Endometrium (tissue), 2 donors: ENCODE measurements around the gene RASD2.

Experiments
- FAIRE-seq: peaks from 2 replicates; lab custom pipeline; 2012; peaks lifted over from hg19 to GRCh38; lab: Jason Lieb, UNC
- donor health status: control.
- donor health status: control.

Gene RASD2

GRCh38 chr22:35519306-35520000 is 21.2 kb upstream of the RASD2 start:
- no peak for FAIRE-seq

- no peak for FAIRE-seq
Observed at GRCh38 chr22:35521358-35522224, 19.0 kb upstream of the RASD2 start.

- no peak for FAIRE-seq
Observed at GRCh38 chr22:35522225-35523149, 18.1 kb upstream of the RASD2 start.

GRCh38 chr22:35523167-35523947 is 17.3 kb upstream of the RASD2 start:
- no peak for FAIRE-seq

GRCh38 chr22:35524966-35525686 is 15.5 kb upstream of the RASD2 start:
- no peak for FAIRE-seq

- no peak for FAIRE-seq
Observed at GRCh38 chr22:35525687-35526332, 14.8 kb upstream of the RASD2 start.

- no peak for FAIRE-seq
Observed at GRCh38 chr22:35526333-35526979, 14.2 kb upstream of the RASD2 start.

GRCh38 chr22:35528927-35529326 is 11.7 kb upstream of the RASD2 start:
- FAIRE-seq = no peak

GRCh38 chr22:35530700-35531099 is 9.9 kb upstream of the RASD2 start:
- no peak for FAIRE-seq

GRCh38 chr22:35531202-35531601 is 9.4 kb upstream of the RASD2 start:
- FAIRE-seq = no peak

GRCh38 chr22:35531676-35532075 is 9.0 kb upstream of the RASD2 start:
- no peak for FAIRE-seq

- no peak for FAIRE-seq
Observed at GRCh38 chr22:35533365-35534029, 7.1 kb upstream of the RASD2 start.

GRCh38 chr22:35534091-35534490 is 6.5 kb upstream of the RASD2 start:
- no peak for FAIRE-seq

- FAIRE-seq = no peak
Observed at GRCh38 chr22:35537232-35537631, 3.4 kb upstream of the RASD2 start.

GRCh38 chr22:35538801-35539321 is 1.8 kb upstream of the RASD2 start:
- FAIRE-seq = no peak

GRCh38 chr22:35539487-35539886 is 1.1 kb upstream of the RASD2 start:
- FAIRE-seq = no peak

GRCh38 chr22:35539910-35540594 is 579 bp upstream of the RASD2 start:
- FAIRE-seq = no peak

- FAIRE-seq = no peak
Observed at GRCh38 chr22:35541254-35541748, 670 bp downstream of the RASD2 start.
